ENCODE data around the gene PRKAR2A. TPM values are rescaled to one million over a fixed set of nuclear protein-coding genes. Genes with fewer than 3 reads are reported as not detected.

Gene PRKAR2A
- polyA plus RNA-seq, 1 of the 3 experiments (the other 2 are of a cell fraction): 5.2 TPM

DNA sequence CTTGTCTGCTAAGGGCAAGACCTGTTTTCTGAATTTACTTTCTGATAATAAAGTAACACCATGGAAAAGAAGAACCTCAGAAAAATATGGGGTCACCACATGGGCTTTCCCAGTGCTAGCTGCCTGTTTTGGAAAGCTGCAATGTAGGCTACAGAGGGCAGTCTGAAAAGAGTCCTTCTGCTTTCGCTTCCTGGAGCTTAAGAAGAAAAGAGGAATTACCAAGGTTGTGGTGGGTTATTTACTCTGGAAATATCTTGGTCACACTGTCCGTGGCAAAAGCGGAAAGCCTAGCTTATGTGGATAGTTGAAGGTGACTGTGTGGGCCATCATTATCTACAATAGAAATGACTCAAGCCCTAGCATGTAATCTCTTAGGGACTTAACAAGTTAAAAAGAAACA lies 98.9 kb downstream of the PRKAR2A start:
- CTCF ChIA-PET: interaction anchor here (4.6 kb wide), 1 partner anchor 10 kb away, joined by 29 read pairs; no protein-coding TSS in a partner anchor

More for the DNA sequence above, 98.9 kb downstream of the PRKAR2A start:
- TF ChIP-seq, protein P1, sequence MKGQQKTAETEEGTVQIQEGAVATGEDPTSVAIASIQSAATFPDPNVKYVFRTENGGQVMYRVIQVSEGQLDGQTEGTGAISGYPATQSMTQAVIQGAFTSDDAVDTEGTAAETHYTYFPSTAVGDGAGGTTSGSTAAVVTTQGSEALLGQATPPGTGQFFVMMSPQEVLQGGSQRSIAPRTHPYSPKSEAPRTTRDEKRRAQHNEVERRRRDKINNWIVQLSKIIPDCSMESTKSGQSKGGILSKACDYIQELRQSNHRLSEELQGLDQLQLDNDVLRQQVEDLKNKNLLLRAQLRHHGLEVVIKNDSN (IDR thresholded peaks at IDR 0.05; ENCODE audit: borderline replicate concordance, low read depth): no peak
- TF ChIP-seq NFIC (IDR thresholded peaks at IDR 0.05; ENCODE audit: borderline replicate concordance) (no peak), GABPA (IDR thresholded peaks at IDR 0.05; ENCODE audit: low read depth) (no peak), RFX5 (IDR thresholded peaks at IDR 0.05; ENCODE audit: low read length) (no peak), SIN3A (IDR thresholded peaks at IDR 0.05; ENCODE audit: borderline replicate concordance, low read depth, low read length) (no peak), POLR2AphosphoS5 (IDR thresholded peaks at IDR 0.05; ENCODE audit: low read depth, low read length) (no peak), EP300 (IDR thresholded peaks at IDR 0.05; ENCODE audit: borderline replicate concordance in 1 of 2, low read depth in 1 of 2, low read length in 1 of 2) (no peak), CHD2 (IDR thresholded peaks at IDR 0.05; ENCODE audit: low read length, partially characterized antibody) (no peak), MEF2A (IDR thresholded peaks at IDR 0.05; ENCODE audit: borderline replicate concordance, low read depth) (no peak), YY1 (IDR thresholded peaks at IDR 0.05; ENCODE audit: low read depth) (no peak), JUND (IDR thresholded peaks at IDR 0.05) (no peak), RCOR1 (IDR thresholded peaks at IDR 0.05; ENCODE audit: low read length) (no peak), RXRA (IDR thresholded peaks at IDR 0.05; ENCODE audit: borderline replicate concordance, low read depth) (no peak), TEAD4 (IDR thresholded peaks at IDR 0.05; ENCODE audit: borderline replicate concordance, insufficient read depth) (no peak)
- TF ChIP-seq, protein P2, sequence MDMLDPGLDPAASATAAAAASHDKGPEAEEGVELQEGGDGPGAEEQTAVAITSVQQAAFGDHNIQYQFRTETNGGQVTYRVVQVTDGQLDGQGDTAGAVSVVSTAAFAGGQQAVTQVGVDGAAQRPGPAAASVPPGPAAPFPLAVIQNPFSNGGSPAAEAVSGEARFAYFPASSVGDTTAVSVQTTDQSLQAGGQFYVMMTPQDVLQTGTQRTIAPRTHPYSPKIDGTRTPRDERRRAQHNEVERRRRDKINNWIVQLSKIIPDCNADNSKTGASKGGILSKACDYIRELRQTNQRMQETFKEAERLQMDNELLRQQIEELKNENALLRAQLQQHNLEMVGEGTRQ (IDR thresholded peaks at IDR 0.05; ENCODE audit: borderline replicate concordance, low read depth, low read length): no peak
- TF ChIP-seq, protein P3, sequence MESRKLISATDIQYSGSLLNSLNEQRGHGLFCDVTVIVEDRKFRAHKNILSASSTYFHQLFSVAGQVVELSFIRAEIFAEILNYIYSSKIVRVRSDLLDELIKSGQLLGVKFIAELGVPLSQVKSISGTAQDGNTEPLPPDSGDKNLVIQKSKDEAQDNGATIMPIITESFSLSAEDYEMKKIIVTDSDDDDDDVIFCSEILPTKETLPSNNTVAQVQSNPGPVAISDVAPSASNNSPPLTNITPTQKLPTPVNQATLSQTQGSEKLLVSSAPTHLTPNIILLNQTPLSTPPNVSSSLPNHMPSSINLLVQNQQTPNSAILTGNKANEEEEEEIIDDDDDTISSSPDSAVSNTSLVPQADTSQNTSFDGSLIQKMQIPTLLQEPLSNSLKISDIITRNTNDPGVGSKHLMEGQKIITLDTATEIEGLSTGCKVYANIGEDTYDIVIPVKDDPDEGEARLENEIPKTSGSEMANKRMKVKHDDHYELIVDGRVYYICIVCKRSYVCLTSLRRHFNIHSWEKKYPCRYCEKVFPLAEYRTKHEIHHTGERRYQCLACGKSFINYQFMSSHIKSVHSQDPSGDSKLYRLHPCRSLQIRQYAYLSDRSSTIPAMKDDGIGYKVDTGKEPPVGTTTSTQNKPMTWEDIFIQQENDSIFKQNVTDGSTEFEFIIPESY (IDR thresholded peaks at IDR 0.05; ENCODE audit: borderline replicate concordance, low read depth): no peak
- TF ChIP-seq, protein P4, sequence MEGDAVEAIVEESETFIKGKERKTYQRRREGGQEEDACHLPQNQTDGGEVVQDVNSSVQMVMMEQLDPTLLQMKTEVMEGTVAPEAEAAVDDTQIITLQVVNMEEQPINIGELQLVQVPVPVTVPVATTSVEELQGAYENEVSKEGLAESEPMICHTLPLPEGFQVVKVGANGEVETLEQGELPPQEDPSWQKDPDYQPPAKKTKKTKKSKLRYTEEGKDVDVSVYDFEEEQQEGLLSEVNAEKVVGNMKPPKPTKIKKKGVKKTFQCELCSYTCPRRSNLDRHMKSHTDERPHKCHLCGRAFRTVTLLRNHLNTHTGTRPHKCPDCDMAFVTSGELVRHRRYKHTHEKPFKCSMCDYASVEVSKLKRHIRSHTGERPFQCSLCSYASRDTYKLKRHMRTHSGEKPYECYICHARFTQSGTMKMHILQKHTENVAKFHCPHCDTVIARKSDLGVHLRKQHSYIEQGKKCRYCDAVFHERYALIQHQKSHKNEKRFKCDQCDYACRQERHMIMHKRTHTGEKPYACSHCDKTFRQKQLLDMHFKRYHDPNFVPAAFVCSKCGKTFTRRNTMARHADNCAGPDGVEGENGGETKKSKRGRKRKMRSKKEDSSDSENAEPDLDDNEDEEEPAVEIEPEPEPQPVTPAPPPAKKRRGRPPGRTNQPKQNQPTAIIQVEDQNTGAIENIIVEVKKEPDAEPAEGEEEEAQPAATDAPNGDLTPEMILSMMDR (IDR thresholded peaks at IDR 0.05): no peak
- TF ChIP-seq, protein P5, sequence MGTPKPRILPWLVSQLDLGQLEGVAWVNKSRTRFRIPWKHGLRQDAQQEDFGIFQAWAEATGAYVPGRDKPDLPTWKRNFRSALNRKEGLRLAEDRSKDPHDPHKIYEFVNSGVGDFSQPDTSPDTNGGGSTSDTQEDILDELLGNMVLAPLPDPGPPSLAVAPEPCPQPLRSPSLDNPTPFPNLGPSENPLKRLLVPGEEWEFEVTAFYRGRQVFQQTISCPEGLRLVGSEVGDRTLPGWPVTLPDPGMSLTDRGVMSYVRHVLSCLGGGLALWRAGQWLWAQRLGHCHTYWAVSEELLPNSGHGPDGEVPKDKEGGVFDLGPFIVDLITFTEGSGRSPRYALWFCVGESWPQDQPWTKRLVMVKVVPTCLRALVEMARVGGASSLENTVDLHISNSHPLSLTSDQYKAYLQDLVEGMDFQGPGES (IDR thresholded peaks at IDR 0.05; ENCODE audit: low read depth, low read length): no peak
- TF ChIP-seq, protein P6, sequence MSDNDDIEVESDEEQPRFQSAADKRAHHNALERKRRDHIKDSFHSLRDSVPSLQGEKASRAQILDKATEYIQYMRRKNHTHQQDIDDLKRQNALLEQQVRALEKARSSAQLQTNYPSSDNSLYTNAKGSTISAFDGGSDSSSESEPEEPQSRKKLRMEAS (IDR thresholded peaks at IDR 0.05; ENCODE audit: low read depth): no peak
- no peak overlapping the region for H3K9ac ChIP-seq
- POLR2A ChIA-PET: no interaction called here
- H4K20me1 ChIP-seq (ENCODE audit: insufficient read depth): no peaks in the 10 kb centered on the region
- H3K27ac ChIP-seq (ENCODE audit: low read depth in 2 of 2, low read length in 1 of 2): no peak overlapping the region
- no peaks in the 10 kb centered on the region for H3K9me3 ChIP-seq
- peaks cover 16 to 23% of the 10 kb centered on the region in 2 experiments for H3K36me3 ChIP-seq (replicated peaks in 1 of 2; ENCODE audit: control insufficient read depth in 1 of 2, insufficient read depth in 2 of 2, low read length in 1 of 2)
- 97% methylated on average over 3 of the region's 3 CpGs for WGBS (ENCODE audit: low lambda C conversion rate)
- no peak overlapping the region for H3K4me2 ChIP-seq
- DNase-seq: no peak
- H3K9me2 ChIP-seq: no peaks in the 10 kb centered on the region
- no peak overlapping the region for H3K4me3 ChIP-seq (ENCODE audit: low read depth in 2 of 2, low read length in 1 of 2)
- peaks cover 7% of the 10 kb centered on the region for H3F3A ChIP-seq (replicated peaks; ENCODE audit: insufficient read depth)
- H2AFZ ChIP-seq (ENCODE audit: low read depth): no peak overlapping the region
- H3K79me2 ChIP-seq (ENCODE audit: insufficient read depth): no peaks in the 10 kb centered on the region
- H3K27me3 ChIP-seq (ENCODE audit: insufficient read depth): no peaks in the 10 kb centered on the region
- H3K4me1 ChIP-seq (ENCODE audit: control insufficient read depth in 1 of 2, insufficient read depth in 2 of 2, low read depth in 1 of 2, low read length in 1 of 2): no peaks in the 10 kb centered on the region
